SK-N-SH treated with all-trans-retinoic acid at 6 μM for 48 hours (cell line): ENCODE measurements around the gene TGFBR3.

Experiments
- ATAC-seq: fragments of 200-7000 bp; cut with Tn5 transposase; 3 replicates; pipeline ENCODE4 v1.9.1; 2020; ENCODE audit warnings: mild to moderate bottlenecking, moderate library complexity
- ARNTL ChIP-seq: fragments of 450-650 bp; formaldehyde crosslinking; IDR thresholded peaks from 2 replicates; pipeline ENCODE4 v1.5.0; 2020; ENCODE audit warnings: low read depth, mild to moderate bottlenecking, moderate library complexity, borderline replicate concordance
- BACH2 ChIP-seq: fragments of 250-450 bp; sonication (Bioruptor Pico); IDR thresholded peaks from 2 replicates; pipeline ENCODE4 v1.9.0; 2021; ENCODE audit warnings: mild to moderate bottlenecking, borderline replicate concordance
- CSDC2 ChIP-seq: fragments of 250-450 bp; sonication (Bioruptor Pico); IDR thresholded peaks from 2 replicates; pipeline ENCODE4 v1.5.0; 2020; ENCODE audit warnings: mild to moderate bottlenecking, moderate library complexity
- ESRRG ChIP-seq: fragments of 250-450 bp; sonication (Bioruptor Pico); IDR thresholded peaks from 2 replicates; pipeline ENCODE4 v1.6.1; 2021; ENCODE audit warnings: mild to moderate bottlenecking
- GLIS3 ChIP-seq: fragments of 250-450 bp; sonication (Bioruptor Pico); IDR thresholded peaks from 2 replicates; pipeline ENCODE4 v1.5.0; 2020; ENCODE audit warnings: mild to moderate bottlenecking, moderate library complexity
- OSR1 ChIP-seq: fragments of 250-450 bp; sonication (Bioruptor Pico); IDR thresholded peaks from 2 replicates; pipeline ENCODE4 v1.8.0; 2022; ENCODE audit warnings: moderate library complexity, mild to moderate bottlenecking, inconsistent platforms
- PPARA ChIP-seq: fragments of 250-450 bp; sonication (Bioruptor Pico); IDR thresholded peaks from 2 replicates; pipeline ENCODE4 v1.5.0; 2020; ENCODE audit warnings: mild to moderate bottlenecking, borderline replicate concordance
- RARB ChIP-seq: fragments of 250-450 bp; sonication (Bioruptor Pico); IDR thresholded peaks from 2 replicates; pipeline ENCODE4 v1.8.0; 2021; ENCODE audit warnings: mild to moderate bottlenecking, moderate library complexity
- SNAI2 ChIP-seq: fragments of 250-450 bp; sonication (Bioruptor Pico); IDR thresholded peaks from 2 replicates; pipeline ENCODE4 v1.5.0; 2020; ENCODE audit warnings: mild to moderate bottlenecking, moderate library complexity
- TCF4 ChIP-seq: fragments of 250-450 bp; sonication (Bioruptor Pico); IDR thresholded peaks from 2 replicates; pipeline ENCODE4 v1.8.0; 2021; ENCODE audit warnings: mild to moderate bottlenecking, moderate library complexity, borderline replicate concordance
- TOX ChIP-seq: fragments of 250-450 bp; sonication (Bioruptor Pico); IDR thresholded peaks from 2 replicates; pipeline ENCODE4 v1.8.0; 2021; ENCODE audit warnings: mild to moderate bottlenecking, moderate library complexity, borderline replicate concordance
- TSHZ2 ChIP-seq: fragments of 250-450 bp; sonication (Bioruptor Pico); IDR thresholded peaks from 2 replicates; pipeline ENCODE4 v1.5.0; 2020; ENCODE audit warnings: mild to moderate bottlenecking, moderate library complexity
- ZC3H10 ChIP-seq: fragments of 250-450 bp; sonication (Bioruptor Pico); IDR thresholded peaks from 2 replicates; pipeline ENCODE4 v1.5.1; 2021; ENCODE audit warnings: mild to moderate bottlenecking, moderate library complexity
- ZFP30 ChIP-seq: fragments of 450-650 bp; formaldehyde crosslinking; IDR thresholded peaks from 2 replicates; pipeline ENCODE4 v1.5.0; 2022; ENCODE audit warnings: mild to moderate bottlenecking, moderate library complexity
- ZNF565 ChIP-seq: fragments of 450-650 bp; formaldehyde crosslinking; conservative IDR thresholded peaks from 2 replicates; pipeline ENCODE4 v1.5.0; 2020; ENCODE audit warnings: low read depth, mild to moderate bottlenecking, moderate library complexity
- ZNF8 ChIP-seq: fragments of 450-650 bp; formaldehyde crosslinking; IDR thresholded peaks from 2 replicates; pipeline ENCODE4 v1.5.0; 2020; ENCODE audit warnings: mild to moderate bottlenecking, moderate library complexity
- TF ChIP-seq, protein P1 (sequence below): fragments of 250-450 bp; sonication (Bioruptor Pico); IDR thresholded peaks from 2 replicates; pipeline ENCODE4 v1.8.0; 2021; ENCODE audit warnings: low read depth, mild to moderate bottlenecking, moderate library complexity, borderline replicate concordance
- TF ChIP-seq, protein P2 (sequence below): fragments of 250-450 bp; sonication (Bioruptor Pico); IDR thresholded peaks from 2 replicates; pipeline ENCODE4 v1.8.0; 2020; ENCODE audit warnings: mild to moderate bottlenecking, moderate library complexity, borderline replicate concordance
- TF ChIP-seq, protein P3 (sequence below): fragments of 250-450 bp; sonication (Bioruptor Pico); IDR thresholded peaks from 2 replicates; pipeline ENCODE4 v1.5.1; 2020; ENCODE audit warnings: low read depth, mild to moderate bottlenecking, moderate library complexity

The TGFBR3 gene

DNA sequence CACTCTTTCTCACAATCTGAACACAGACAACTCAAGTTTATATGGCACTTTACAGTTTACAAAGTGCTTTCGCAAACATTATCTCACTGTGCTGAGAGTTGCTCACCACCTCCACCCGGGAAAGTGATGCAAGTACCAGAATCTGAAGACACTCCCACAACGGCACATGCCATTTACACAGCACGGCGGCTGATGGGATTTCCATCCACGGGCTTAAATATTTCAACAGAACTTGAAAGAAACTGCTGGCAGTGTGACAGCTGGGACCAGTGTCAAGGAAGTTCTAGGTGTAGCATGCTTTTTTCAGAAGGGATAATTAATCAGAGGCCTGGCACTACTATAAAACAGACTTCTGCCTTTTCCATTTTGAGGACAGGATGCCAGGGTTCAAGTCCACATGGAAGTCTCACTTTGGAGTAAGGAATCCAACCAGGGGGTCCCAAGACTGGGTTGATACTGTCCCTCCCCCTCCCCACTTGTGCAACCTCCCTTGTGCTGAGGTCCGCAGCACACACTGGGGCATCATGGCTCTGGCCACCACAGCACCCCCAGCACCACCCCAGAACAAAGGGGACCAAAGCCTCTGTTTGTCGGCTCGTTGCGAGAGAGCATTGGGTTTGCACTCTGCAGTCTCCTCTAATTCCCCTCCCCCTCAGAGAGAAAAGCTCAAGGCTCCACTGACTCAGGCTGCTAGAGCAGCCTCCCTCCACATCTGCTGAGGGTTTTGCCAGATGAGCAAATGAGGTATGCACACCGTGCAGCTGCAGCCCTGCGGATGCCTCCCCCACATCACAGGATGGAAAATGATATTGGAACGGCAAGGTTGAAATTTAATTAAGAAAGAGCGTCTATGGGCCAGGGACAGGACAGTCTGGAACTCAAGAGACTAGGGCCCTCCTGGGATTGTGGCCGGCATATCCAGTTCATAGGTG, 154.9 kb downstream of the TGFBR3 start:
- ATAC-seq = no peak
- TF ChIP-seq PPARA (no peak), BACH2 (CRISPR knock-in tag) (no peak), CSDC2 (CRISPR knock-in tag) (no peak), SNAI2 (CRISPR knock-in tag) (no peak)
- TF ChIP-seq, protein P1, sequence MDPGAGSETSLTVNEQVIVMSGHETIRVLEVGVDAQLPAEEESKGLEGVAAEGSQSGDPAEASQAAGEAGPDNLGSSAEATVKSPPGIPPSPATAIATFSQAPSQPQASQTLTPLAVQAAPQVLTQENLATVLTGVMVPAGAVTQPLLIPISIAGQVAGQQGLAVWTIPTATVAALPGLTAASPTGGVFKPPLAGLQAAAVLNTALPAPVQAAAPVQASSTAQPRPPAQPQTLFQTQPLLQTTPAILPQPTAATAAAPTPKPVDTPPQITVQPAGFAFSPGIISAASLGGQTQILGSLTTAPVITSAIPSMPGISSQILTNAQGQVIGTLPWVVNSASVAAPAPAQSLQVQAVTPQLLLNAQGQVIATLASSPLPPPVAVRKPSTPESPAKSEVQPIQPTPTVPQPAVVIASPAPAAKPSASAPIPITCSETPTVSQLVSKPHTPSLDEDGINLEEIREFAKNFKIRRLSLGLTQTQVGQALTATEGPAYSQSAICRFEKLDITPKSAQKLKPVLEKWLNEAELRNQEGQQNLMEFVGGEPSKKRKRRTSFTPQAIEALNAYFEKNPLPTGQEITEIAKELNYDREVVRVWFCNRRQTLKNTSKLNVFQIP (CRISPR knock-in tag) = no peak

- no peak for ATAC-seq
- TF ChIP-seq PPARA (no peak), ZNF8 (CRISPR knock-in tag) (no peak), ZC3H10 (no peak), TCF4 (CRISPR knock-in tag) (no peak), ESRRG (CRISPR knock-in tag) (no peak), TSHZ2 (CRISPR knock-in tag) (no peak), ZFP30 (CRISPR knock-in tag) (no peak), GLIS3 (CRISPR knock-in tag) (no peak), CSDC2 (CRISPR knock-in tag) (no peak), ARNTL (CRISPR knock-in tag) (no peak), ZNF565 (CRISPR knock-in tag) (no peak), RARB (CRISPR knock-in tag) (no peak), OSR1 (CRISPR knock-in tag) (no peak)
- TF ChIP-seq, protein P2, sequence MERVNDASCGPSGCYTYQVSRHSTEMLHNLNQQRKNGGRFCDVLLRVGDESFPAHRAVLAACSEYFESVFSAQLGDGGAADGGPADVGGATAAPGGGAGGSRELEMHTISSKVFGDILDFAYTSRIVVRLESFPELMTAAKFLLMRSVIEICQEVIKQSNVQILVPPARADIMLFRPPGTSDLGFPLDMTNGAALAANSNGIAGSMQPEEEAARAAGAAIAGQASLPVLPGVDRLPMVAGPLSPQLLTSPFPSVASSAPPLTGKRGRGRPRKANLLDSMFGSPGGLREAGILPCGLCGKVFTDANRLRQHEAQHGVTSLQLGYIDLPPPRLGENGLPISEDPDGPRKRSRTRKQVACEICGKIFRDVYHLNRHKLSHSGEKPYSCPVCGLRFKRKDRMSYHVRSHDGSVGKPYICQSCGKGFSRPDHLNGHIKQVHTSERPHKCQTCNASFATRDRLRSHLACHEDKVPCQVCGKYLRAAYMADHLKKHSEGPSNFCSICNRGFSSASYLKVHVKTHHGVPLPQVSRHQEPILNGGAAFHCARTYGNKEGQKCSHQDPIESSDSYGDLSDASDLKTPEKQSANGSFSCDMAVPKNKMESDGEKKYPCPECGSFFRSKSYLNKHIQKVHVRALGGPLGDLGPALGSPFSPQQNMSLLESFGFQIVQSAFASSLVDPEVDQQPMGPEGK (CRISPR knock-in tag) = no peak
Measured at GRCh38 chr1:91729621-91730358, 156.2 kb downstream of the TGFBR3 start.

DNA sequence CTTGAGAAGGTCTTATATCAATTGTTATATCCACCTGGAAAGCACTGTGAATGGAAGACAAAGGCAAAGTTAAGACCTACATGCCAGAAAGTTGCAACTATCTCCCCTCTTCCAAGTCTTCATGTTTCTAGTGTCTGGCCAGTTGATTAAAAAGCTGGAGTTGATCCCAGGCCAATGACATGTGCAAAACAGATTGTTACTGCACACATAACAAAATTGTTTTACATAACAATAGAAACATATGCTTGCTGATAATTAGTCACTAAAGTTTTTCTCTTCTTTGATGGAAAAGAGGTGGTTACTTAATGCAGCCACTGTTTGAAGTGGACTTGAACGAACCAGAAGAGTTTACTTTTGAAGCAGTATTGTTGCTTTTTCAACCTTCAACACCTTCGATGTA, 158.2 kb downstream of the TGFBR3 start:
- no peak for ATAC-seq
- TF ChIP-seq, protein P3, sequence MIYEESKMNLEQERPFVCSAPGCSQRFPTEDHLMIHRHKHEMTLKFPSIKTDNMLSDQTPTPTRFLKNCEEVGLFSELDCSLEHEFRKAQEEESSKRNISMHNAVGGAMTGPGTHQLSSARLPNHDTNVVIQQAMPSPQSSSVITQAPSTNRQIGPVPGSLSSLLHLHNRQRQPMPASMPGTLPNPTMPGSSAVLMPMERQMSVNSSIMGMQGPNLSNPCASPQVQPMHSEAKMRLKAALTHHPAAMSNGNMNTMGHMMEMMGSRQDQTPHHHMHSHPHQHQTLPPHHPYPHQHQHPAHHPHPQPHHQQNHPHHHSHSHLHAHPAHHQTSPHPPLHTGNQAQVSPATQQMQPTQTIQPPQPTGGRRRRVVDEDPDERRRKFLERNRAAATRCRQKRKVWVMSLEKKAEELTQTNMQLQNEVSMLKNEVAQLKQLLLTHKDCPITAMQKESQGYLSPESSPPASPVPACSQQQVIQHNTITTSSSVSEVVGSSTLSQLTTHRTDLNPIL (CRISPR knock-in tag) = no peak
- TF ChIP-seq CSDC2 (CRISPR knock-in tag) (no peak), TOX (CRISPR knock-in tag) (no peak), ARNTL (CRISPR knock-in tag) (no peak), RARB (CRISPR knock-in tag) (no peak), TCF4 (CRISPR knock-in tag) (no peak), OSR1 (CRISPR knock-in tag) (no peak)
- TF ChIP-seq, protein P1 (CRISPR knock-in tag) = no peak
